OCI-LY1 (cell line): ENCODE measurements around the gene MED4.

Source experiments
- H2AFZ ChIP-seq: fragments of 200-600 bp; sonication (generic), shearing (Covaris generic); 2 replicates; pipeline ENCODE4 v1.6.0; 2014; ENCODE audit warnings: antibody characterized with exemption, mild to moderate bottlenecking, low read length
- H3F3A ChIP-seq: fragments of 200-600 bp; sonication (generic), shearing (Covaris generic); 2 replicates; pipeline ENCODE4 v1.6.0; 2014; ENCODE audit warnings: mild to moderate bottlenecking, antibody characterized with exemption, low read length, moderate library complexity; ENCODE audit not compliant: insufficient read depth
- H3K27ac ChIP-seq: fragments of 200-600 bp; sonication (generic); 2 replicates; pipeline ENCODE4 v1.5.1; 2014; ENCODE audit warnings: low read length, mixed run types, mild to moderate bottlenecking, low read depth; ENCODE audit not compliant: poor library complexity, severe bottlenecking
- H3K27me3 ChIP-seq: fragments of 200-600 bp; sonication (generic); 2 replicates; pipeline ENCODE4 v1.6.0; 2014; ENCODE audit warnings: antibody characterized with exemption, mild to moderate bottlenecking, low read length, moderate library complexity; ENCODE audit not compliant: insufficient read depth
- H3K36me3 ChIP-seq: fragments of 200-600 bp; sonication (generic); 2 replicates; pipeline ENCODE4 v1.6.1; 2014; ENCODE audit warnings: mild to moderate bottlenecking, antibody characterized with exemption, low read length, moderate library complexity, mixed read lengths; ENCODE audit not compliant: insufficient read depth
- H3K4me1 ChIP-seq: fragments of 200-600 bp; sonication (generic); 2 replicates; pipeline ENCODE4 v1.5.1; 2014; ENCODE audit warnings: mild to moderate bottlenecking, low read length, moderate library complexity; ENCODE audit not compliant: insufficient read depth, severe bottlenecking
- H3K4me2 ChIP-seq: fragments of 200-600 bp; sonication (generic), shearing (Covaris generic); 2 replicates; pipeline ENCODE4 v1.6.1; 2014; ENCODE audit warnings: low read length
- H3K4me3 ChIP-seq: fragments of 200-600 bp; sonication (generic); 2 replicates; pipeline ENCODE4 v1.5.1; 2014; ENCODE audit warnings: low read length, low read depth, mild to moderate bottlenecking, mixed read lengths; ENCODE audit not compliant: poor library complexity, severe bottlenecking
- H3K79me2 ChIP-seq: fragments of 200-600 bp; shearing (Covaris generic); 2 replicates; pipeline ENCODE4 v1.6.1; 2016; ENCODE audit warnings: mixed run types, low read length, mixed read lengths; ENCODE audit not compliant: insufficient read depth
- H3K9ac ChIP-seq: fragments of 200-600 bp; sonication (generic), shearing (Covaris generic); 2 replicates; pipeline ENCODE4 v1.6.1; 2014; ENCODE audit warnings: mild to moderate bottlenecking, low read length, mixed read lengths
- H3K9me2 ChIP-seq: fragments of 200-600 bp; sonication (generic), shearing (Covaris generic); 2 replicates; pipeline ENCODE4 v1.6.1; 2014; ENCODE audit warnings: low read depth, mild to moderate bottlenecking, low read length, mixed read lengths
- H3K9me3 ChIP-seq: fragments of 200-600 bp; shearing (Covaris generic); 2 replicates; pipeline ENCODE4 v1.6.1; 2014; ENCODE audit warnings: low read length, mixed read lengths
- H4K20me1 ChIP-seq: fragments of 200-600 bp; sonication (generic), shearing (Covaris generic); 2 replicates; pipeline ENCODE4 v1.6.0; 2016; ENCODE audit warnings: mild to moderate bottlenecking, low read length; ENCODE audit not compliant: insufficient read depth
- CTCF ChIP-seq: fragments of 200-600 bp; sonication (generic), shearing (Covaris generic); IDR thresholded peaks from 2 replicates; pipeline ENCODE4 v1.5.1; 2017; ENCODE audit warnings: mild to moderate bottlenecking, antibody characterized with exemption, low read length, moderate library complexity, mixed read lengths
- EZH2 ChIP-seq: fragments of 200-600 bp; sonication (generic), shearing (Covaris generic); IDR thresholded peaks from 2 replicates; pipeline ENCODE4 v1.8.0; 2017; ENCODE audit warnings: borderline replicate concordance, mixed run types, mild to moderate bottlenecking, antibody characterized with exemption, low read length, moderate library complexity, mixed read lengths

Gene MED4

GRCh38 chr13:48120241-48120640, 25.3 kb upstream of the MED4 start:
- 0 out of 2 replicates have a peak, but pooled peaks cover 4% of the 10 kb centered on the region for H3K27me3 ChIP-seq
- H3K79me2 ChIP-seq, result no peaks in the 10 kb centered on the region
- no peaks in the 10 kb centered on the region for H4K20me1 ChIP-seq
- H3F3A ChIP-seq, result no peaks in the 10 kb centered on the region
- no peak overlapping the region for H3K9ac ChIP-seq
- H3K27ac ChIP-seq, result no peak overlapping the region
- H3K4me3 ChIP-seq, result no peak overlapping the region
- H3K9me2 ChIP-seq, result no peaks in the 10 kb centered on the region
- H3K4me2 ChIP-seq, result no peak overlapping the region
- TF ChIP-seq EZH2 (no peak), CTCF (no peak)
- no peaks in the 10 kb centered on the region for H3K4me1 ChIP-seq
- H3K9me3 ChIP-seq, result no peaks in the 10 kb centered on the region
- H3K36me3 ChIP-seq, result no peaks in the 10 kb centered on the region
- no peak overlapping the region for H2AFZ ChIP-seq

DNA sequence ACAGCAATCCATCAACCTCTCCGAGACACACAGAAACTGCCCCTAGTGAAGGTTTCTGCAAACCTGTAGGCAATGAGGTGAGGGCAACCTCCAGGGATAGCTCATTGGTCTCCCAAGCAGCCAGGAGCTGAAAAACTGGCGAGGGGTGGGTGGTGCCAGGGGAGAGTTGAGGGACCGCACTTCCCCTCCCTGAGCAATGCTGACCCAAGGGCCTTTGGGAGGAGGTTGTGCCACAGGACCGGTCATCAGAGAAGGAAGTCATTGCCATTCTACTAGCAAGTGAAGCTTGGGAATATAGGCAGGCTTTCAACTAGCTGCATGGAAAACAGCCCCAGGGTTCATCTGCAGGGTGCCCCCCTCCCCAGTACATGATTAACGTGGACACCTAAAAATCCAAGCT, 23.1 kb upstream of the MED4 start:
- Histone ChIP-seq H3K9ac (no peak overlapping the region), H3K9me3 (no peaks in the 10 kb centered on the region), H3K27me3 (0 out of 2 replicates have a peak, but pooled peaks cover 4% of the 10 kb centered on the region), H3K36me3 (no peaks in the 10 kb centered on the region), H3K4me2 (no peak overlapping the region), H2AFZ (no peak overlapping the region), H4K20me1 (no peaks in the 10 kb centered on the region), H3K79me2 (no peaks in the 10 kb centered on the region), H3K4me3 (no peak overlapping the region), H3F3A (no peaks in the 10 kb centered on the region), H3K27ac (no peak overlapping the region), H3K9me2 (no peaks in the 10 kb centered on the region), H3K4me1 (no peaks in the 10 kb centered on the region)
- TF ChIP-seq EZH2 (no peak), CTCF (no peak)

GRCh38 chr13:48116808-48117207, 21.9 kb upstream of the MED4 start:
- Histone ChIP-seq H3K4me1 (no peaks in the 10 kb centered on the region), H3K27me3 (0 out of 2 replicates have a peak, but pooled peaks cover 4% of the 10 kb centered on the region), H2AFZ (no peak overlapping the region), H3F3A (no peaks in the 10 kb centered on the region), H3K4me2 (no peak overlapping the region), H3K9me3 (no peaks in the 10 kb centered on the region), H3K36me3 (no peaks in the 10 kb centered on the region), H3K4me3 (no peak overlapping the region), H3K27ac (no peak overlapping the region), H4K20me1 (no peaks in the 10 kb centered on the region), H3K9ac (no peak overlapping the region), H3K79me2 (no peaks in the 10 kb centered on the region), H3K9me2 (no peaks in the 10 kb centered on the region)
- TF ChIP-seq CTCF, result no peak
- TF ChIP-seq EZH2, result no peak
